ENCODE data around the gene EFHB.
"Not testable (repeated sequence)": the region's sequence is repeated elsewhere in the genome, so short reads cannot be mapped to it uniquely, and the experiment has no call there.

EFHB gene

GRCh38 chr3:19934098-19934566 is at the start of gene EFHB:
Gene EFHB, minus strand, starts transcription at chr3:19934217. Its CDS starts 199 bp downstream, at chr3:19934018.
- DNase-seq = no peak

GRCh38 chr3:19972054-19972453 is 38.0 kb upstream of the EFHB start:
- DNase-seq = no peak

- DNase-seq = no peak
Measured at GRCh38 chr3:19970327-19970726, 36.3 kb upstream of the EFHB start.

GRCh38 chr3:19967812-19968211 is 33.8 kb upstream of the EFHB start:
- no peak for DNase-seq

- no peak for DNase-seq
Measured at GRCh38 chr3:19967208-19967607, 33.2 kb upstream of the EFHB start.

- DNase-seq = no peak
Measured at GRCh38 chr3:19961960-19962359, 27.9 kb upstream of the EFHB start.

GRCh38 chr3:19960696-19961095 is 26.7 kb upstream of the EFHB start:
- DNase-seq = no peak

GRCh38 chr3:19959505-19959904 is 25.5 kb upstream of the EFHB start:
- DNase-seq = no peak

GRCh38 chr3:19957354-19957753 is 23.3 kb upstream of the EFHB start:
- not testable (repeated sequence) for DNase-seq

GRCh38 chr3:19954676-19955075 is 20.7 kb upstream of the EFHB start:
- no peak for DNase-seq

- DNase-seq = no peak
Measured at GRCh38 chr3:19950316-19950715, 16.3 kb upstream of the EFHB start.

- DNase-seq = no peak
Measured at GRCh38 chr3:19948226-19948591, 14.2 kb upstream of the EFHB start.

- peak; percentile 50 for DNase-seq
Measured at GRCh38 chr3:19947549-19948225, 13.7 kb upstream of the EFHB start.

- DNase-seq = peak; percentile 97
Measured at GRCh38 chr3:19946832-19947548, 13.0 kb upstream of the EFHB start, which contains the start of gene RAB5A. Gene RAB5A, plus strand, starts transcription at chr3:19947097. Its CDS starts 3,802 bp downstream, at chr3:19950899.

GRCh38 chr3:19945969-19946831 is 12.2 kb upstream of the EFHB start:
- DNase-seq = no peak

GRCh38 chr3:19945534-19945933 is 11.5 kb upstream of the EFHB start:
- no peak for DNase-seq

- DNase-seq = no peak
Measured at GRCh38 chr3:19940643-19941042, 6.6 kb upstream of the EFHB start.

- no peak for DNase-seq
Measured at GRCh38 chr3:19938295-19938627, 4.2 kb upstream of the EFHB start.

- no peak for DNase-seq
Measured at GRCh38 chr3:19937459-19938294, 3.7 kb upstream of the EFHB start.

GRCh38 chr3:19932422-19932821 is 1.6 kb downstream of the EFHB start:
- DNase-seq = no peak

GRCh38 chr3:19931767-19932188 is 2.2 kb downstream of the EFHB start:
- DNase-seq = no peak

- no peak for DNase-seq
Measured at GRCh38 chr3:19931180-19931692, 2.8 kb downstream of the EFHB start.

All from activated naive CD4-positive, alpha-beta T cell treated with anti-CD3 and anti-CD28 coated beads, Interleukin-2, amount 50 U/mL, for 16 hours (primary cell).